GM19035 (cell line): Measurements from ENCODE around the gene PMPCB.
A peak's percentile ranks its signal among the peaks of the same experiment; 100 is the strongest.

Experiments
- ATAC-seq: cut with Tn5 transposase; IDR thresholded peaks from one replicate; pipeline ENCODE4 v1.9.1; 2021; ENCODE audit not compliant: unreplicated experiment

PMPCB gene

GRCh38 chr7:103325744-103326143, 28.5 kb downstream of the PMPCB start:
- no peak for ATAC-seq

- ATAC-seq, result no peak
Observed at GRCh38 chr7:103336761-103337160, 39.5 kb downstream of the PMPCB start.

GRCh38 chr7:103338864-103339263, 41.6 kb downstream of the PMPCB start:
- ATAC-seq, result no peak

DNA sequence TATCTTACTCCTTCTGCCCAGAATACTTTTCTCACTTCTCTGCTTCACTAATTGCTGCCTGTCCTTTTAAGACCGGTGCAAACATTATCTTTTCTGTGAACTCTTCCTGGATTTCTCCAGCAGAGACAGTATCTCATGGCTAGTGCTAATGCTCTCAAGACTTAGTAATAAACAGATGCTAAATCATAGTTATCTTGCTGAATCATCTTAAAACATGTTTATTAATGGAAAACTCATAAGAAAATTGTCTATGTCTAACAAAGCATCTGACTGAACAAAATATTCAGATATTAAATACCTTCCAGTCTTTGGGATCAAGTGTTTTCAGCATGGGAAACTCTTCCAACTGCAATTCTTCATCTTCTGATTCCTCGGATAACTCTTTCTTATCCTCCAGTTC, 44.2 kb downstream of the PMPCB start:
- no peak for ATAC-seq

GRCh38 chr7:103343332-103343731, 46.1 kb downstream of the PMPCB start:
- ATAC-seq, result no peak

DNA sequence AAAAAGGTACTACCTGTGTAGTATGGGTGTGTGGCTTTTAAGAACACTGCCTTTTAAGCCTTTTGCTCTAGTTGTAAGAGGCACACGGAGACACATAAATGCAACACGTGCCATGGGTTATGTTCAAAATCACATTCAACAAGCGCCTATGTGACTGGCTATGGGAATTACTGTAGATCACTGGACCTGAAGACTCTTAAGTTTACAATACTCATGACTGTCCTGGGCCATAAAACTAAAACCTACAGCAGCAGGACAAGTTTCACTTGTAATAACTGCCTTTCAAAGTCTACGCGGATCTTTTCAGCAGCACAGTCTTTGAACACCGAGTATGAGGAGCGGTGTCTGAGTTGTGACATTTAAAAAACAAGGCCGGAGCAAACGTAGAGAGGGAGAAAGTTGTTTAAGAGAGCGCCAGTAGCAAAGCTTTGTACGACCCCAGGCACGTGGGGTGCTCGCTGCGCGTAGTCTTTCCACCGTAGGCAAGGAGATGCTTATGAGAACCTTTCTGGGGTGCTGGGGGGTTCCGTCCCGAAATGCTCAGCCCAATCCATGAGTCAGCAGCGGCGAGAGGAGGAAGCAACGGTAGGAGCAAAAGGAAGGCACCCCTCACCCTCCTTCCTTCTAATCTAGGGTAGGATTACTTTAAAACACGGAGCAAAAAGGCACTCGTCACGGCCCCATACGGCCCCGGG, 46.7 kb downstream of the PMPCB start:
- ATAC-seq, result peak; percentile 10

- ATAC-seq, result peak; percentile 75
Observed at GRCh38 chr7:103344453-103345149, 47.4 kb downstream of the PMPCB start, which contains the start of gene DNAJC2. Gene DNAJC2, minus strand, starts transcription at chr7:103344767. Its CDS starts 145 bp downstream, at chr7:103344622.

GRCh38 chr7:103346396-103346795, 49.2 kb downstream of the PMPCB start:
- ATAC-seq, result no peak

DNA sequence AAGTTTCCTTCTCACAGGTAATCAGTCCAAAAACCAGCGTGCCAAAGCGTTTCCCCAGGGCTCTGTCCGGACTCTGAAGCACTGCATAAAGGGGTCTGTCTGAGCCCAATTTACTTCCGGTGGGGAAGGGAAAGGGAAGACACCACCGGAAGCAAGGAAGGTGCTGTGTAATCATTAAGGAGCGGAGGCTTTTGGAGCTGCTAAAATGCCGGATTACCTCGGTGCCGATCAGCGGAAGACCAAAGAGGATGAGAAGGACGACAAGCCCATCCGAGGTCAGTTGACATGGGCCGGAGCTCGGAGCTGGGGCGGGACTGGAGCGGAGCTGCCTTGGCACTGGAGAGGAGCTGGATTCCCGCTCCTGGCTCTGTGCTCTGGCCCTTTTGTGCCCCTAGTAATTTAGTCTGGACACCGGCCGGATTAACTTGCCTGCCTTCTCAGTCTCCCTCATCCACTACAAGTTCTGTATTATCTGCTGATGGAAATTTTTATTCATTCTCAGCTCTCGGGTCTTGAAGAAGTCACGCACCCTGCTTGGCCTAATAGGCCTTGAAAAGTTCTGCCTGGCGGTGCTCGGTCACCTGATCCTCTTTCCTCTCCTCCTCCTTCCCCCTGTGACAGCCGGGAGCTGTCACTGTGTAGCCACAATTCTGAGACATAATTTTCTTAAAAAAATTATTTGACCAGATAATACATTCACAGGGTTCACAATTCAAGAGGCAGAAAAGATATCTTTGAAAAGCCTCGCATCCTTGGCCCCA, 50.5 kb downstream of the PMPCB start, which contains the start of gene PSMC2:
Gene PSMC2 (plus strand): TSS at position 137 of the 761 bp plus-strand sequence. CDS start 69 bp downstream, at position 206.
- peak; percentile 62 for ATAC-seq

DNA sequence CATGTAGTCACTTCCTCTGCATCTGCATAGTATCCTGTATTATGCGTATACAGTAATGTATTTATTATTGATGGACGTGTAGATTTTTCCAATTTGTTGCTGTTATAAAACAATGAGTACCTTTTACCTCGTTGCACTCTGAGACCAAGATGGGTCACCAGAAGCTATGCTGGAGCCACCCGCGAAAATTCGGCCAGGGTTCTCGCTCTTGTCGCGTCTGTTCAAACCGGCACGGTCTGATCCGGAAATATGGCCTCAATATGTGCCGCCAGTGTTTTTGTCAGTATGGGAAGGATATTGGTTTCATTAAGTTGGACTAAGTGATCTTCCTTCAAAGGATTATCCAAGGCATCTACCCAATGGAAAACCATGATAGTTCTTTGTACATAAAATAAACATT, 51.2 kb downstream of the PMPCB start:
- no peak for ATAC-seq

DNA sequence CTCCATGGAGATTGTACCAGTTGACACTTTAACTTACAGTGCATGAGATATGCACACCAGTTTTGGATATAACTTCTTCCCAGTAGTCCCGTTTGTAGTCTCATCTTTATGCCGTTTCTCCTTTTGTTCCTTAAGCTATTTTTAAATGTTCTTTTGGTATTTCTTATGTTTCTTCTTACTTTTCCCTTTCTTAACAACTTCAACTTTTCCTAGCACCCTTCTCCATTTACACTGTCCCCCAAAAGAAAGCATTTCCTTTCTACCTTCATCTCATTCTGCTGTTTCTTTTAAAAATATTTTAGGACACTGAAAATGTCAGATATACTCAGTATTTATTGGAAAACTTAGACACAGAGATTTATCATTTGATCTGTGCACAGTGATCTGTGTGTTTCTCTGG, 51.7 kb downstream of the PMPCB start:
- ATAC-seq, result no peak

DNA sequence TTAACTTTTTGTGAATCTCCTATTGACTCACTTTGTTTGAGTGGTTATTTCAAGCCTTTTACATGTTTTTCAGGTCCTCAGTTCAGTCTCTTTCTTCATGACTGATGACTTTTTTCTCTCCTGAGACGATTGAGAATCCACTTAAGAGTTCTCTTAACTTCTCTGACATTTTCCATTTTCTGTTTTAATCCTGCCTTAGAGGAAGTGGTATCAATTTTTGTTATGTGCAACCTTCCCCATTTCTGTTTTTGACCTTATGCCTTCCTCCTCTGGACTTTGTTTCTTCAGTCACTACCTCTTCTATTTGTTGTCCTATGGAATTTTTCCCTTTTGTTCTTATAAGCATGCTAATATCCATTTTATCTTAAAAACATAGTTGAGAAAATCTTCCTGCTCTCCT, 52.6 kb downstream of the PMPCB start:
- ATAC-seq, result no peak
